HG03442 (cell line): ENCODE results near the gene ACYP2.
"Not testable (repeated sequence)": the region's sequence is repeated elsewhere in the genome, so short reads cannot be mapped to it uniquely, and the experiment has no call there.

Source experiments
- ATAC-seq: cut with Tn5 transposase; IDR thresholded peaks from one replicate; pipeline ENCODE4 v1.9.1; 2021; ENCODE audit warnings: mild to moderate bottlenecking, moderate library complexity; ENCODE audit not compliant: unreplicated experiment

ACYP2 gene

DNA sequence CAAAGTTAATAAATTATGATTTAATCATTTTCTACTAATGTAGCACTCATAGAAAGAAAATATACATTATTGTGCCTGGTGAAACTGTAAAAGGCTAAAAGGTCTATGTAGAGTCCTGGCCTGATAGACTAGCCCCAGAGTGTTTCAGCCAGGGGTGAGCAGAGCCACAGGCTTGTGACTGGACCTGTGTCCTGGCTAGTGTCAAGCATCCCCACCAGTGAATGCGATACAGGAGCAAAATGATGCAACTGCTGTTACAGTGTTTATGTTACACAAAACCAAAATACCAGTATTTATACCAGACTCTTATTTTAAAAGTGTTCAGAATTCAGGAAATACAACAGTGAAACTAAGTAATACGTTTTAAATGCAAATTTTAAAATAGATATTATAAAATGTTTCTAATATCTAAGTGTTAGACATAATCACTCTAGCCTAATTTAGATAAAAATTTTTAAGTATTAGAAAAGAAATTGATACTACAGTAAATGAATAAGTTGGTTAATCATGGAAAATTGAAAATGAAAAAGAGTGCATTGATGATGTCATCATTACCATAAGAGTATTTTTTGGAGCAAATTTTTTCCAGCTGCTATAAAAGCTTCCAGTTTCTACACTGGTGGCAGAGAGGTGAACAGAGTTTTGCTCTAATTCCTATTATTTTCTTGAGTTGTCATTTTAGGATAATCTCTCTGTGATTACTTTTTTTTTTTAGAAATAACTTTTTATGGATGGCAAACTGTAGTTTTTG lies 146.8 kb downstream of the ACYP2 start:
- no peak for ATAC-seq

DNA sequence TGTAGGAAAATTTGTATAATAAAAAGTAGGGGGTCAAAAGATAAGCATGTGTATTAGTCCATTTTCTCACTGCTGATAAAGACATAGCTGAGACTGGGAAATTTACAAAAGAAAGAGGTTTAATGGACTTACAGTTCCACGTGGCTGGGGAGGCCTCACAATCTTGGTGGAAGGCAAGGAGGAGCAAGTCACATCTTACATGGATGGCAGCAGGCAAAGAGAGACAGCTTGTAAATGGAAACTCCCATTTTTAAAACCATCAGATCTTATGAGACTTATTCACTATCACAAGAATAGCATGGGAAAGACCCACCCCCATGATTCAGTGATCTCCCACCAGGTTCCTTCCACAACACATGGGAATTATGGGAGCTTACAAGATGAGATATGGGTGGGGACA lies 149.7 kb downstream of the ACYP2 start:
- ATAC-seq, result not testable (repeated sequence)

DNA sequence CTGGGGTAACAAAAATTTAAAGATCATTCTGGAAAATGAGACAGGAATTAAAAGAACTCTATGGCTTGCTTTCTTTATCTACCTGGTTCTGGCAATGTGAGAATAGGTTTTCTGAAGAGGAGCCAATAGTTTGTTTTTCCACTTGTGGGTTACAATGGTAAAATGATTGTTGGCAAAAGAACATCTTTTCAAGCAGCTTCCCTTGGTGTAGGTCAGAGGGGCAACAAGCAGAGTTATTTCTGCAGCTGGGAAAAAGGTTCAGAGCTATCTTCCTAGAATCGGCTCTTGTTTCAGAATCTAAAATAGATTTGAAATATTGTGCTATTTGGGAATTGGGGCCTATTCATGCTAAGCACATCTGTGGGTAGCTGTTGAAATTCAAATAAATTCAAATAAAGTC lies 152.2 kb downstream of the ACYP2 start:
- ATAC-seq, result no peak

DNA sequence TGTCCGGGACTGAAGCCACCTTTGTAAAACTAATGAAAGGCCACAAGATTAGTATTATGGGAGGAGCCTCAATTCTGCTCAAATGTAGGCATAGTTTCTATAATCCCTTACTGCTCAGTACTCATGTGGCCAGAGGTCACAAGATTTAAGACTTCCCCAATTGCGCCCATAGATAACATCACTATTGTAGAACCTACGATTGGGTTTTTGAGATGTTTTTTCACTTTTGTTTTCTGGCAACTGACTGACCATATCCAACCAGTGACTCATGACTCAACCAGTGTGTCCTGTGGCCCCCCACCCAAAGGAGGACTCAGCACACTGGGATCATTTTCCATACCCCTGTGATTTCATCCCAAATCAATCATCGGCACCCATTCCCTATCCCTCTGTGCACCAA lies 155.8 kb downstream of the ACYP2 start:
- no peak for ATAC-seq

DNA sequence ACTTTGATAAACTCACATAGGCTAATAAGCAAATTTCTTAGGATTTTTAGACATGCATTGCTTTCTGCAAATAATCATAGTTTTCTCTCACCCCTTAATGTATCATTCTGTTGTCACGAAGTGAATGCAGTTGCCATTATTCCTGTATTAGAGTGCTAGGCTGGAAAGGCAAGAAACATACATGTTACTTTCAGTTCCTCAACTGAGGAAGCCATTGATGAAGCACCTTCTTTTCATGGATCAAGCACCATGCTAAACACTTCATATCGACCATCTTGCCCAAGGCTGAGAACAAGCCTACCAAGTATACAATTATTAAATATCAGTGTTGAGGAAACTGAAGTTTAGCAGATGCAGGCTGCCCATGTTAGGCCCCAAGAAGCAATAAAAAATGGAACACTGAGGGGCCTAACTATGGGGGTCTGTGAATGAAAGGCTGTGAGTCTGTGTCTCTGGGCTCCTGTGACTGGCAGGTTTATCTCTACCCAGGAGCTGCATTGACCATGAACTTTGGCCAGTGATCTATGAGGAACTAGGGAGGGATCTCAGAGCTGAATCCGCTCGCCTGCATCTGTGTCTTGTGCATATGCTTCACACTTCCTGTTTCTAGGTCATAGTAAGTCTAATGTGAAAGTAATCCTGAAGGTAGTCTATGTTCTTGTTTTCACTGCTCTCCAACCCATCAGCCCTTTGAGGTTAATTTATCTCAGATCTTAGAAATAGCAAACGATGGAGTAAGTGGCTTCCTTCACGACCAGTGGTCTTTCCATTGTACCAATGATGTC lies 156.6 kb downstream of the ACYP2 start:
- ATAC-seq, result peak; percentile 92

DNA sequence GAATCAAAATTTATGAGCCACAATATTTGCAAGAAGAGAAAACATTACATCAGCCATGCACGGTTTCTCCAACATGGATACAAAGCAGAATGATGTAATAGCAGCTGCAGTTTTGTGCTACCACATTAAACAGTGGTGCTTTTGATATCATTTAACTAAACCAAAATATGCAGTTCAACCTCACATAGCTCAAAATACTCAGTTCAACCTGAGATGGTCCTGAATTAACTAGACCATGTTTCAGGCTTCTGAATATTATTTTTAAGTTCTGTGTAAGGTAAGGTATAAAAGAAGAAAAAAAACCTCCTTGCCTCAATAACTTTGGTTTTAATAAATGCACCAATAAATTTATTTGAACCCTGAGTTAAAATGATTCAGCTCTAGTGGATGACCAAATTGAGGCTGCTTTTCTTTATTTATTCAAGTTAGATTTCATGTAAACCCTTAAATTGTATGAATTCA lies 159.4 kb downstream of the ACYP2 start:
- ATAC-seq, result no peak

DNA sequence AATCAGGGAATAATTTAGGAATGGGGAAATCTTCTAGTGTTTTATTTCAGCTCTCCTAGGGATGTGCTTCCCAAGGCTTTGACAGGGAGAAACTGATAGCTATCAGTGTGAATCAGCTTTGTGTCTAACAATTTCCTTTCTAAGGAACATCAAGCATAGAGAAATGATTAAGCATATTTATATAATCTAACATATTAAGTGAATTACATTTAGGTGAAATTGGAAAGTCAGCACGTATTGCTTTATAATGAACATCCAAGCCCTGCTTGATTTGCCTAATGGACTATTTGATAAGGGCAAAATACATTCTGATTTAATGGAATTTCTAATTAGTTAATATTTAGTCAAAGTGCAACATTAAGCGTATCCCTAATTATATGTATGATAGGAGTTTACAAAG lies 160.1 kb downstream of the ACYP2 start:
- no peak for ATAC-seq

DNA sequence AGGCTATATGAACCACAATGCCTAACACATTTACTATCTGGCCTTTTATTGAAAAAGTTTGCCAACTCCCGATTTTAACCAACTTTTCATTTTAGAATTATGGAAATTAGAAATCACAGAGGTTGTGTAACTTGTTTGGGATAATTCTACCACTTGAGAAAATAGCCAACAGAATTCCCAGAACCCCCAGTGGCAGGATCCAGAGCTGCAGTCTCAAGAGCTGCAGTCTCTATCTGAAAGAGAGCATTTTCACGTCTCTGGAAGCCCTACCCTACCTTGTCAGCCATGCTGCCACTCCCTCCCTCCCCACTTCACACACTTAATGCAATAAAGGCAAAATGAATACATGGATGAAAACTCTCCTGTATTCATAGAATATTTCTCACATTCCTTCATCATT lies 164.0 kb downstream of the ACYP2 start:
- ATAC-seq, result no peak

DNA sequence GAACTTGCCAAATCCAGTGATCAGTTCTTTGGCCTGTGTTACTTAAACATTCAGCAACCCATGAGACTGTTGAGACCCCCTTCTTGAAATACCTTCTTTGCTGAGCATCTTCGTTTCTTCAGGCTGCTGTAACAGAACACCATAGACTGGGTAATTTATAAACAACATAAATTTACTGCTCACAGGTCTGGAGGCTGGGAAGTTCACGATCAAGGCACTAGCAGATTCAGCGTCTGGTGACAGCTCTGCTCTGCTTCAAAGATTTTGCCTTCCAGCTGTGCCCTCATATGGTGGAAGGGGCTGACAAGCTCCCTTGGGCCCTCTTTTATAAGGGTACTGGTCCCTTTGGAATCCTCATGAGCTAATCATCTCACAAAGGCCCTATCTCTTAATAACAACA lies 169.4 kb downstream of the ACYP2 start:
- ATAC-seq, result no peak

DNA sequence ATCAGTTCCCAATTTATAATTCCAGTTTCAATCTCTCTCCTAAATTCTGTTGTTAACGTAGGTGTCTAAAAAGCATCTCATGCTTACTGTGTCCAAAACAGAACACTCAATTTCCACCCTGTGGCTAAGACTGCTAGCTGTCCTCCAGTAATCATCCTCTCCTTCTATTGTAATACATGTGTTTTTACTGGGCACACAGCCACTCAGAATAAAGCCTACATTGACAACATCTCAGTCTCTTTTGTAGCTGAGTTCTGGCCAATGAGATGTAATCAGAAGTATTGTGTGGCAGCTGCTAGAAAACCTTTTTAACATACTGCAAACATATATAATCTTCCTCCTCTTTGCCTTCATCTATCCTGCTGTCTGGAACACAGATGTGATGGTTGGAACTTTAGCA lies 170.0 kb downstream of the ACYP2 start:
- no peak for ATAC-seq

DNA sequence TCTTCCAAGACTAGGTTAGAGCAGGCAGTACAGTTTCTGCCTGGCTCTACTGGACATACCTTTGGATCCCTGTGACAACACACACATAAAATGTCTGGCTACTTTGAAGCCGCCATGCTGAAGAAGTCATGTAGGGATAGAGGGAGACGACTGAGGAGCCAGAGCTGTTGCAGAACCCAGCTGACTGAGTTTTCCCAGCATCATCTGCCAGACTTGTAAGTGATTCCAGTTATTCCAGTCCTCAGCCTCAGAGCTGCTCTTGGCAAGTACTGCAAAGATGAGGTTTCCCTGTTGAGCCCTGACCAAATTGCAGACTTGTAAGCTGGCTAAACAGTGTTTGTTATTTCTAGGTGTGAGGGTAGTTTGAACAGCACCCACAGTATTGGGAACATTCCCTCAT lies 172.1 kb downstream of the ACYP2 start:
- ATAC-seq, result no peak

DNA sequence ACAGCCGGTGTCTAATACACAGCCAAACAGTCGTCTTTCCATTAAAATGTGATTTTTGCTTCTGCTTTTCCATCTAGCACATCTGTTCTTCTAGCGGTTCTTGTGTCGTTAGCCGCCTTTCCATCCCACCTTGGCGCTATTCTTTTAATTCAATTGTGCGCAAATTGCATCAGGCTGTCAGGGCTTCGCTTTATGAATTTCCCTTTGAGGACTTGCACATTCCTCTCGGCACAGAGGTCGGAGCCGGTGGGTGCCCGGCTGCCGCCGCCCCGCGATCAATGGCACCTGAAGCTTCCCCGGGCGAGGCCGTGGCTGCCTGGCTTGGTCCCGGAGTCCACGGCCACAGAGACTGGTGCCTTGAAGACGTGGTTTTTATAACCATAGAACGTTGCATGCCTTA lies 174.5 kb downstream of the ACYP2 start:
- ATAC-seq, result no peak

DNA sequence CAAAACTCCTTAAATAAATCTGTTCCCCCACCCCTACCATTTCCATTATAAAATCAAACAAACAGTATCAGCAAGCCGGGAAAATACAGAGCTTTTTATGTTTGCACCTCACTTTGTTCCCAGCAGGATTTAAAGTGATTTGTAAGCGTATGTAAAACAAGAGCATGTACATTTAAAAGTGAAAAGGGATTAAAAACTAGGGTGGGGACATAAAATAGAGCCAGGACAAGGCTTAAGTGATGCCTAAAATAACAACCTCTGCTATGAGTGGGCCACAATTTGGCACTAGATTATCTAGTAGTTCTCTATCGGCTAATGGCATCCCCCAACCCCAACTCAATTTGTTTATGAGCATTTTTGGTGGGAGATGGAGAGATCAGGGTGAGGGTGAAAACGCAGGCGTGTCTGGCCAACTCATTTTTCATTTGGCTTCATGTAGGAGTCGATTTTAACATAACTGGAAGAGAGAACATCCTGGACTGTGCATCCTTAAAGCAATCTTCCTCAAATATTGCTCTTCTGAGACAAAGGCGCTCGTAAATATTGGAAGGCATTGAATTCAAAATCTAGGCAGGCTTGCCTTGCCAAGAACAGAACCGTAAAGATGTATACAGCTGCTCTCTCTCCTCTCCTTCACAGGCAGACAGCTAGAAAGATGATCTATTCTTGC lies 175.1 kb downstream of the ACYP2 start:
- no peak for ATAC-seq

DNA sequence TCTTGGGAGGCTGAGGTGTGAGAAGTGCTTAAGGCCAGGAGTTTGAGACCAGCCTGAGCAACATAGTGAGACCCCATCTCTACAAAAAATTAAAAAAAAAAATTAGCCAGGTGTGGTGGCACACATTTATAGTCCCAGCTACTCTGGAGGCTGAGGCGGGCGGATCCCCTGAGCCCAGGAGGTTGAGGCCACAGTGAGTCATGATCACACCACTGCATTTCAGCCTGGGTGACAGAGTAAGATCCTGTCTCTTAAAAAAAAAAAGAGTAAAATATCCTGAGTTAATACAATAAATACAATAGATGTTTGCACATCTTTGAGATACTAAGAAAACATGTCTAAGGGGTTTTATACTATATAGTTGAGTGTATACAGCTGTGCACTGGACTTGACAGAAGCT lies 179.2 kb downstream of the ACYP2 start:
- not testable (repeated sequence) for ATAC-seq

DNA sequence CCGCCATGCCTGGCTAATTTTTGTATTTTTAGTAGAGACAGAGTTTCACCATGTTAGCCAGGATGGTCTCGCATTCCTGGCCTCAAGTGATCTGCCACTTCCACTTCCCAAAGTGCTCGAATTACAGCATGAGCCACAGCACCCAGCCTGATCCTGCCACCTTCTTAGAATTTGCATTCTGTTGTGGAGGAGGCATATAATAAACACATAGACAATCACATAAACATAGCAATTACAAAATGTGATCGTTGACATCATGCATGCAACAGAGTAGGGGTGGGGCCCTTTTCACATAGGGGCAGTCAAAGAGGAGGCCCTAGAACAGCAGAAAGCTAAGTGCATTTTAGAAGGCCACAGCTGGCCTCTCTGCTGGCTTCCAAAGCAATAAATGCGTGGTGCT lies 180.5 kb downstream of the ACYP2 start:
- no peak for ATAC-seq

DNA sequence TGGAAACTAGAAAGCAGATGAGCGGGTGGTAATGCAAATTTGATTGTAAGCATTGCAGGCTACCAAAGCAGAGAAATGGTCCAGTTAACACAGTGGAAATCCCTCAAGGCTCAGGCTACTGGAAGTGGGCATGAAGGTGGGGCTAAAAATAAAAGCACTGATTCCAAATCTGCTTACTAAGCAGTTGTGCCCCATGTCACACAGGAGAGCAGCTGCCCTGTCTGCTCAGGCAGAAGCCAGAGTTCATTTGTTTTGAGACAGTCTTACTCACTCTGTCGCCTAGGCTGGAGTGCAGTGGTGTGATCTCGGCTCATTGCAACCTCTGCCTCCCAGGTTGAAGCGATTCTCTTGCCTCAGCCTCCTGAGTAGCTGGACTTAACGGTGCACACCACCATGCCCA lies 183.1 kb downstream of the ACYP2 start:
- ATAC-seq, result no peak

DNA sequence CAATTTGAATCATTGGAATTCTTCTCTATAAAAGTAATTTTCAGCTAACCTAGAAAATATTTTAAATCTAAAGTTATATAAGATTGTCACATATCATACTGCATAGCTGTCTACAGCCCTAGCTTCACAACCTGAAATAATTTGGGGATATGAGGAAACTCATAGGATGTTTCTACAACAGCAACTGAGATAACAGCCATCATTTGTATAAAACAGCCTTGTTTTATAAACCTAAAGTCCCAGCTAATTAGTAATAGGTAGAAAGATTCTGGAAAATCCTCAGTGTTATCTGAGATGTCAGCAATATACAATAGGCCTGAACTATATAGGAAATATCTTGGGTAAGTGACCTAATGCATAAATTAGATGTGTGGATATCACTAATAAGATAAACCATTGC lies 188.2 kb downstream of the ACYP2 start:
- no peak for ATAC-seq

DNA sequence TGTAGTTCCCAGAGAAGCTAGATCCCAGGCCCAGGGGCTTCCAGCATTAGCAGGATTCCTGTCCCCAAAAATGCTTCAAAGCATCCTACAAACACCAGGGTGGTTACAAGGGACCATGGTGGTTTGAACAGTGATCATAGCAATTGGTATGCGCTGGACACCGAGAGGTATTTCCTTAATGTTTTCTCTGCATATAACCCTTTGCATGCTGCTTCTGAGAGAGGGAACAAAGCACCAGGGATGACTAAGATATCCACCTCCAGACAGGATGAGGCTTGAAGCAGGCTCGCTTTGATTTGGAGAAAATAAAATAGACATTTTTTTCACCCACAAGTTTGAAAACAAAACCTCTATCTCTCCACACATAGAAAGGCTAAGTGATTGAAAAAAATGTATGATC lies 191.1 kb downstream of the ACYP2 start:
- ATAC-seq, result no peak

DNA sequence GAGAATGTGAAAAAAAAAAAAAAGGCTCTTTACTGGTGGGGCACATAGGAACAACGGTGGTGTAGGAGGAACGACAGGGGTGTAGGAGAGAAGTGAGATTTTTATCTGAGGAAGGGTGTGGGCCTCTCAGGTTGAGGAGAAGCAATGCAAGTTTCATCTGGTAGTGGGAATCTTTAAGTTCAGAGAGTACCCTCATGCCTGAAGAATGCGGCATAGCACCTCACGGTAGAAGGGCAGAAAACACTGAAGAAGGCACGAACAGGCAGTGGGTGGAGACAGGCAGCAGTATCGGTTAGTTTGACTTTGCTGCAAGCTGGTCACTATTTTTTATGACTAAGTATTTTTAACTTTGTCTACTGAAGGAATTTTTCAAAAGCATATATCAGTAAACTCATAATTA lies 192.8 kb downstream of the ACYP2 start:
- no peak for ATAC-seq

DNA sequence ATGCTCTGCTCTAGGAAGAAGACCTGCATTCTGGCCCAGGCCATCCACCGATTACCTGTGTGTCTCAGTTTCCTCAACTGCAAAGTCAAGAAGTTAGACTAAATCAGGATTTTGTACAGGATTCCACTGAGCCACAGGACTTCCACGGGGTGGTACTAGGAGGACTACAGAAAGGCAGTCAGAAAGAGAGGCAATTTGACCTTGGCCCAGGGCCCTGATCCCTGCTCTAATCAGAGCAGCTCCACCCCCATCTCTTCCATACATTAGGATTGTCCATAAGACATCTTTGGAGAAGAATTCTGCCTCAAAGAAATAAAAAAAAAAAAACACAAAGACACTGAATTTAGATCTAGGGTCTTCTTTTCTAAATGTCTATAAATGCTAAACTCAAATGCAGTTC lies 193.4 kb downstream of the ACYP2 start:
- ATAC-seq, result no peak

DNA sequence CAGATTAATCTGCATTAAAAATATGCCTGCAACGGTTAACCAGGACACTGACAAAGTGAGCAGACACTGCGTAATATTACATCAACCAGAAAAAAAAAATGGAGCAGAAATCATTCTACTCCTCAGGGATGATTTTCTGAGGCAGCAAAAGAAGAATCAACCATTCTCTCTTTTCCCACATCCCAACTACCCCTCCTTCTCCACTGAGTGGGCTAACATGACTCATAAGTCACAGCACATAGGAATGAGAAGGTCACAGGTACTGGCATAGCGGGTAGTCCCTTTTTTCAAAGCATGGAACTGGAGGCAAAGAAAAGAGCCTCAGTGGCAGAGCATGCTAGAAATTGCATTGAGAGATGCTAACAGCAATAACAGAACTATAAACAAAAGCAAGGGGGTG lies 194.9 kb downstream of the ACYP2 start:
- no peak for ATAC-seq

DNA sequence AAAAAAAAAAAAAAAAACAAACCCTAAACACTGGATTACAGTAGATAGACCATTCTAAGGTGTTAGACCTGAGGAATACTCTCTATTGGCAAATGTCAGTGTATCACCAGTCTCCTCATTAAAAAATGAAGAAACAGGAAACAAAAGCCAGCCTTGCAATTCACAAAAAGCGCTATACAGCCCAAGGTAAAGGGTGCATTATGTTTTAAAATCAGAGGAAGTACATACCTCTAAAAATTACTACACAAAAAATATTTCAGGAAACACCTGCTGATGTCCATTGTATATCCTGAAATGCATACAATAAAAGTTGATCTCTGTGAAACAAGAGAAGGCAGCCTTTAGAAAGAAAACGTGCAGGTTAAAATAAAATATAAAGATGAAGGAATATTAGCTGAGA lies 195.5 kb downstream of the ACYP2 start:
- ATAC-seq, result no peak
